Stimulated activated CD4-positive, alpha-beta T cell treated with anti-CD3 and anti-CD28 coated beads, Interleukin-2, amount 100 ng/mL, for 24 hours (primary cell): ENCODE results near the gene NAT10.

Experiments used
- DNase-seq, 2 donors: peaks; one replicate each; pipeline ENCODE4 v3.0.0-alpha.2; 2020

The NAT10 gene

GRCh38 chr11:34150494-34151151 lies 45.2 kb downstream of the NAT10 start:
- DNase-seq: no peak

- DNase-seq: no peak
Measured at GRCh38 chr11:34151166-34151565, 45.7 kb downstream of the NAT10 start.

DNA sequence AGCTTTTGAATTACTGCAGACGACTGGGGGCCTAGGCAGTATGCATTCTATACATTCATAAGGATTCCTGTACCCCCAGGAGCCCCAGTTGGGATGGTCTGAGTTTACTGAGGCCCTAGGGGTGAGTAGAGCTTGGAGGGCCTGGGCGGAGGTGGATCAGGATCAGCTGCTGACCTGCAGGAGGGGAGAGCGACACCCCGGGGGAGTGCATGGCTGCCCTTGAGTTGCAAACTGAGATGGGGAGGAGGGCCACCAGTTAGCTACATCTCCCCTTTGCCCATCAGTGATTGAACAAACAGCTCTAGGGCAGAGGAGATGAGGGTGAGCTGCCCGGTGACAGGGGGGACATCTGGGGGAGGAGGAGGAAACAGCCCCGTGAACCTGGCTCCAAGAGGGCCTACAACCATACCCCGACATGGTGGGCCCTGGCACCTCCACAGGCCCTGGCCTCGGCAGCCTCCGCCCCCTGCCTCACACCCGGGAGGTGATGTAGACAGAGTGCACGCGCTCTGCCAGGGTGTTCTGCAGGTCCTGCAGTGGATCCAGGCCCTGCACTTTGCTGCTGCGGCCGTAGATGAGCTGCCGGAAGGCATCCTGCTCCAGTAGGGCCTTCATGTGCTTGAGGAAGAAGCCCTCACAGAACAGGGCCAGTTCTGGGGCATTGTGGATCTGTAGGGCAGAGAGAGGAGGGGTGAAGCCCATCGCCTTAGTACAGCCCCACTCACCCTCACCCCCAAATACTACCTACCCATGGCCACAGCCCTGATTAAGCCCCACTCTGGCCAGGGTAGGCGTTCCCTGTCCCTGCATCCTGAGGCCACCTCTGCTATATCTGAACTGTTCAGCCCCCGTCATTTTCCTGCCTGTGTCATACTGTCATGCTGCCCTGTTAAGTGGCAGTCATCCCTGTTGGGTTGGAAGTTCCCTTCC lies 46.8 kb downstream of the NAT10 start:
- DNase-seq: no peak

- no peak for DNase-seq
Measured at GRCh38 chr11:34154059-34154875, 48.8 kb downstream of the NAT10 start.

GRCh38 chr11:34155057-34155756 lies 49.8 kb downstream of the NAT10 start:
- no peak for DNase-seq

DNA sequence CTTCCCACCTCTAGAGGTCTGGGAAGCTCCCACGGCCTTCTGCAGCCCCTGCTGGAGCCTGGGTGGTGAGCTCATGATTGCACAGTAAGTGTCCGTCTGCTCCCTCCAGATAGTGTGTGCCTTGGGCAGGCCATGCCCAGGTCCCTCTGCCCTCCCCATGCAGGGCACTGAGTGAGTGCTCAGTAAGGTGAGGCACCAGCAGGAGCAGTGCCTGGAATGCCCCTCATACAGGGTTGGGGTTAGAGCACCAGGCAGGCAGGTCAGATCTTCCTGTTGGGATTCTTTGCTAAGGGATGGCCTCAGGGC lies 50.3 kb downstream of the NAT10 start:
- no peak for DNase-seq

DNA sequence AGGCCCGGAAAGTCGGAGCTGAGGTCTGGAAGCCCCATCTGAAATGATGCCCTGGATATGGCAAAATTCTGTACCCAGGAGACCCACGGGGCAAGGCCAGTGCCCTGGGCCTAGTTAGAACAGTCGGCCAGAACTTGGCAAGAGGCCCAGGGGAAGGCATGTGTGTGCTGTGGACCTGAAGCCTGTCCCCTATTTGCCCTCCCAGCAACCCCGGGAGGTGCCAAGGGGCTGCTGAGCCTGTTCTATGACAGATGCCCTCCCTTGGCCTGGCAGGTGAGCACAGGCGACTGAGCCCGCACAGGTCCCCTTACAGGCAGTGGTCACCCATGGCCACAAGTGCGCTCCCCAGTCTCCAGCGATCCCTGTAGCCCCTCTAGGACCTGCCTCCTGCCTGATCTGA lies 51.7 kb downstream of the NAT10 start:
- DNase-seq: no peak

DNA sequence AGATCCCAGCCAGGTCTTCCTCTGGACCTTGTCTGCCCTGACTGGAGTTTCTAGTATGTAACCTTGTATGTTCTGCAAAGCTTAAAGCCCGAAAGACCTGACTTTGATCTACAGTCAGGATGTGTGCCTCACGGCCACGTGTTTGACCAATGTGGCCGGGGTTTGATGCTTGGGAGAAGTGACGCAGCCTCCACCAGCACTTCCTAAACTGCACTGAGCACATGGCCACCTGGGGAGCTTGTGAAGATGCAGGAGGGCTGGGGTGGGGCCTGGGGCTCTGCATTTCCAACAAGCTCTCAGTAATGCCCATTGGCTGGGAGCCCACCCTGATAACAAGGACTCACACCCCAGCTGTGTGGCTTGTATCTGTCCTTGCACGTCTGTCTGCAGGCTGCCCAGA lies 53.2 kb downstream of the NAT10 start:
- DNase-seq: peak in 1 of 2 donors; percentile 36

DNA sequence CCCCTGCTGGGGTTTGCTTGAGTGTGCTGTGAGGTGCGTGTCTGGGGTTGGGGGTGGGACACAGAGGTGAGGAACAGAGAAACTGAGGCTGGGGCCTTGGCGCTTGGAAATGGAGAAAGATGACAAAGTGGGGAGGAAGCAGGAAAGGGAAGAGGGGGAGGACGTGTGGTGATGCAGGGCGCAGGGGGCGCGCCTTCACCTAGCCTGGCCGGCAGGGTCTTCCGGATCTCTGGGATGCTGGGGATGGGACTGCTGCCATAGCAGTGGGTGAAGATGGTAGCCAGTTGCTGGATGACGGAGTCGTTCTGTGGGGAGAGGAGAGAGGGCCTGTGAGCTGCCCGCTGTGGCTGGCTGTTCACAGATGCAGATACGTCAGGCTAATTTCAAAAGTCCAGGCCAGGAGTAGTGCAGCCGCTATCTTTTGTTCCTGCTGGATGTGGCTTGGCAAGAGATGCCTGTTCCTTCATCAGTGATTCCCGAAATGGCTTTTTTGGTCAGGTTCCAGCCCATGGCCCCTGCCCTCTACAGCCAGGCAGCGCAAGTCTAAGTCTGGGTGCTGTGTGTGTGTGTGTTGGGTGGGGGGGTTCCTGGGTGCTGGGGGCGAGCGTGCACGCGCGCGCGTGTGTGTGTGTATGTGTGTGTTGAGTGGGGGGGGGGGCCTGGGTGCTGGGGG lies 54.8 kb downstream of the NAT10 start:
- no peak for DNase-seq

DNA sequence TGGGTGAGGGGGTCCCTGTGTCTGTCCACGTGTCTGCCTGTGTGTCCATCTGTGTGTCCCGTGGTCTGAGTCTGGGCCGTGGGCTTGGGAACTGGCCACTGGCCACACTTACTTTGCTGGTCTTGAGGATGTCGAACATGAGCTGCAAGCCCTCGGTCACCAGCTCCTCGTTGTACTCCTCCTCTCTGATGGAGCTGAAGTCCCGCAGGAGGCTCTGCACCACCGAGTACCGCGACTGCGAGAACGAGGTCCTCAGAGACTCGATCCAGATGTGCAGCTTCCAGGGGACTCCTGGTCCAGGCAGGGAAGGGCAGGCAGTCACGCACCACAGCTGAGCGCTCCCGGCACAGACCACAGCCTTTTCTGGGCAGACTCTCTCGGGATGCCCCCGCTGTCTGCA lies 55.4 kb downstream of the NAT10 start:
- DNase-seq: no peak

- DNase-seq: no peak
Measured at GRCh38 chr11:34161361-34161760, 55.9 kb downstream of the NAT10 start.

DNA sequence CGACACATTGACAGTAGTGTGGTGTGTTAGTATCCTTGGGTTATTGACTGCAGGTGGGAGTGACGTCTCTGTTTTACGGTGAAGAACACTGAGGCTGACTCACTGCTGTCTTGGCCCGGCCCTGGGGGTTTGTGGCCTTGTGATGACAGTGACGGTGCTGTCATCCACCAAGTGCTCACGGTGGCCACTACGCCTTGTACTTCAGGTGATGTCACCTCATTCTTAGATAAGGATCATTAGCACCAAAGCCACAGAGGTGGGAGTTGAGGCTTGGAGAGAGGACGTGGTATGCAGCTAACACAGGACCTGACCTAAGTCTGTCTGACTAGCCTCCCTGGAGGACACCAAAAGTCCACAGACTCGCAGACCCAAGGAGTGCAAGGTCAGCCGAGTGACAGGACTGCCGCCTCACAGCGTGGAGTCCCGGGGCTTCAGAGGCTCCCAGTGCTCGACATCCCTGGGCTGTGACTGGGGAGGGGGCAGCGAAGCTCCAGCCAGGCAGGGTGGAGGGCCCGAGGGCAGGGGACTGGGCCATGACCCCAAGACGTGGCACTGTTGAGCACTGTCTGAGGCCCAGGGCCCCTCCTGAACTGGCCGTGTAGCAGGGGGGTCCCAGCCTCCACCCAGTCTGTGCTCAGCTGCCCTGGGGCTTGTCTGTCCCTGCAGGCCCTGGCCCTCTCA lies 56.5 kb downstream of the NAT10 start:
- peak; percentile 28 to 41 for DNase-seq

DNA sequence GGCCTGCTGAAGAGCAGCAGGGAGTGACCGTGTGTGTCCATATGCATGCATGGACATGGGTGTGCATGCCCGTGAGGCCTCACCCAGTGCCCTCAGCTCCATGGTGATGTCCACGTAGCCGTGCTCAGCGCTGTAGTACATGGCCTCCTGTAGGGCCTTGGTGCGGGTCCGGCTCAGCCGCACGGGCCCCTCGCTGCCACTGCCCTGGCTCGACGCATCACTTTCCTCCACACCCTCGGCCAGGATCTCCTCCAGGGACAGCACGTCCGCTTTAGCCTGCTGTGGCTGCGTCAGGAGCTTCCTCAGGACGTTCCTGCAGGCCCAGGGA lies 57.0 kb downstream of the NAT10 start:
- DNase-seq: no peak

- DNase-seq: no peak
Measured at GRCh38 chr11:34162856-34163255, 57.4 kb downstream of the NAT10 start.

GRCh38 chr11:34165121-34165520 lies 59.7 kb downstream of the NAT10 start:
- DNase-seq: no peak

- no peak for DNase-seq
Measured at GRCh38 chr11:34165786-34166555, 60.5 kb downstream of the NAT10 start.

DNA sequence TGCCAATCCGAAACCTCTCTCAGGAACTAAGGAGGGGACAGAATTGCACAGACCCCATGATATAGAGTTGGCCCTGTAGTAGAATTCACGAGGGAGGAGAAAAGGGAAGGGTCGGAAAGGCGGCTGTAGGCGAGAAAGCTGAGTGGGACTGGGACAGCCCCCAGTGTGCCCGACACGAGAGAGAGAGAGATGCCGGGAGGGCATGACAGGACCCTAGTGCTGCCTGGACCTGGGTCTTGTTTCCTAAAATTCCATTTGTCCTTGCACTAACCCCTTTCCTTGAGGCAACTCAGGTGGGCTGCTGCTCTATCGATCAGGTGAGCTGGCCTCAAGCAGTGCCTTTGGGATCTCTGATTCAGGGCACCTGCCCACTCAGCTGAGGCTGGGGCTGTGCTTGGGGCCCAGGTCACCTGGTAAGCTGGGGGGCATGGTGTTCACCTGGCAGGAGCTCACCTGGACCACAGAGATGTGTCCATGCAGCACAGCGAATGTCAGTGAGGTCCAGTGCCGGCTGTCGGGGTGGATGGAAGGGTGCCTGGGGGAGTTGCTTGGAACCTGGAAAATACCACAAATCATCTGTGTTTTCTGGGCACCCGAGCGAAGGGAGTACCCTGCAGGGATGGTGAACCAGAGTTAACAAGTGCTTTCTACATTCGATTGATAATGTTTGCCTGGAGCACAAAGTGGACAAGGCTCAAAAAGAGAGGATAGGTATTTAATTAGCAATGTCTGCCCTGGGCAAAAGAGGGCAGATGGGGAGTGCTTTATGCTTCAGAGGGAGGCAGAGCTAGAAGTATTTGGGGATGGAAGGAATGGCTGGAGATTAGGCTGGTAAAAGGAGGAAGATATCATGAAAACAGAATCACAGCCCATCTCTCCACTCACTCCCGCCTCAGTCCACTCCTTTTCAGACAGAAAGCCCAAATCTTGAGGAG lies 61.6 kb downstream of the NAT10 start:
- no peak for DNase-seq

GRCh38 chr11:34167961-34168360 lies 62.5 kb downstream of the NAT10 start:
- no peak for DNase-seq

GRCh38 chr11:34168642-34169420 lies 63.4 kb downstream of the NAT10 start:
- DNase-seq: no peak
